ENCODE measurements around the gene EGR1. TPM values are rescaled to one million over a fixed set of nuclear protein-coding genes. Genes with fewer than 3 reads are reported as not detected.
"Not testable (repeated sequence)": the region's sequence is repeated elsewhere in the genome, so short reads cannot be mapped to it uniquely, and the experiment has no call there.

The EGR1 gene
- total RNA-seq, 1 donor from 2014 or later: 42.8 TPM

DNA sequence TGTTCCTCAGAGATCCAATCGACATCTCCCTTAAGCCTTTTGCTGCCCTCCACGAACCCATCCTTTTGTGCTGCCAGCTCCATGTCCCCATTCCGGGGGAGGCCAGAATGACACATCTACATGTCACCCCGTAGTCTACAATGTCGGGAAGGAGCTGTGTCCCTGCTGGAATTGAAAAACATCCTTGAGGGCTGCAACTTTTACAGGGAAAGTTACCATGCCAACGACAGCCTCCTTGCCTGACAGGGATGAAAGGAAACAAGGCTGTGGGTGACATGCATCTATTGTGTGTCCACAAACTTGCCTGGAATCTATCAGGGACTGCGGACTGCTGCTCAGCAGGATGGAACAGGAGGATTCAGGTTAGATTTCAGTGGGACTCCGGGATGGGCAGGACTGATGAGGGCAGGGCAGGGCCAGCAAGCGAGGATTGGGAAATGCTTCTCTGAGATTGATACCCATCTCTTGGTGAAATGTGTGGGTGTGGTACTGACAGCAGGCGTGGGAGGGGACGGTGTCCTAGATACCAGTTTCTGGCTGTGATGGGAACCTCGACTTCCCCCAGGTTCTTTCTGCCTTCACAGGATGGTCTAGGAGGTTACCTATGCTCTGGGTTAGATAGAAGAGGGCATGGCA, 25.5 kb downstream of the EGR1 start:
- Mint-ChIP-seq H3K36me3 (ENCODE audit: low read depth) (no peaks in the 10 kb centered on the region), H3K4me3 (peak overlapping the region; percentile 40), H3K27me3 (ENCODE audit: insufficient read depth) (peaks cover 36% of the 10 kb centered on the region), H3K27ac (no peak overlapping the region), H3K4me1 (ENCODE audit: low read depth) (peaks cover 8% of the 10 kb centered on the region), H3K9me3 (no peaks in the 10 kb centered on the region)
- intact Hi-C loops (cut with micrococcal nuclease): no loop called here
- DNase-seq (ENCODE audit: low spot score): no peak

DNA sequence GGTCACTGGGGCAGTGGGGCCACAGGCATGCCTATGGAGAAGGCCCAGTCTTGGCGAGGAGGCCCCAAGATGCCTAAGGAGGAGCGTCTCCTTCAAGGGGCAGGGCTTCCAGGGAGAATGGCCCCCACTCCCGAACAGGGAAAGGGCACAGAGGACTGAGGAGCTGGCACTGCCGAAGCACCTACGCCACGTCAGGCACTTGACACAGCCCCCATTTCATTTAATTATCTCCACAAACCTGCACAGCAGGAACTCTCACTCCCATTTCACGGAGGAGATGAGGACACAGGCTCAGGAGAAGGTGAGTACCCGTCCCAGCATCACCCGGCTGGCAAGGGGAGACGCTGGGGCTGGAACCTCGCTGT, 26.0 kb downstream of the EGR1 start:
- Mint-ChIP-seq H3K27me3 (ENCODE audit: insufficient read depth) (peaks cover 34% of the 10 kb centered on the region), H3K4me1 (ENCODE audit: low read depth) (peaks cover 8% of the 10 kb centered on the region), H3K4me3 (peak overlapping the region; percentile 53), H3K27ac (no peak overlapping the region), H3K36me3 (ENCODE audit: low read depth) (no peaks in the 10 kb centered on the region), H3K9me3 (no peaks in the 10 kb centered on the region)
- intact Hi-C loops (cut with micrococcal nuclease): no loop called here
- DNase-seq (ENCODE audit: low spot score): no peak

DNA sequence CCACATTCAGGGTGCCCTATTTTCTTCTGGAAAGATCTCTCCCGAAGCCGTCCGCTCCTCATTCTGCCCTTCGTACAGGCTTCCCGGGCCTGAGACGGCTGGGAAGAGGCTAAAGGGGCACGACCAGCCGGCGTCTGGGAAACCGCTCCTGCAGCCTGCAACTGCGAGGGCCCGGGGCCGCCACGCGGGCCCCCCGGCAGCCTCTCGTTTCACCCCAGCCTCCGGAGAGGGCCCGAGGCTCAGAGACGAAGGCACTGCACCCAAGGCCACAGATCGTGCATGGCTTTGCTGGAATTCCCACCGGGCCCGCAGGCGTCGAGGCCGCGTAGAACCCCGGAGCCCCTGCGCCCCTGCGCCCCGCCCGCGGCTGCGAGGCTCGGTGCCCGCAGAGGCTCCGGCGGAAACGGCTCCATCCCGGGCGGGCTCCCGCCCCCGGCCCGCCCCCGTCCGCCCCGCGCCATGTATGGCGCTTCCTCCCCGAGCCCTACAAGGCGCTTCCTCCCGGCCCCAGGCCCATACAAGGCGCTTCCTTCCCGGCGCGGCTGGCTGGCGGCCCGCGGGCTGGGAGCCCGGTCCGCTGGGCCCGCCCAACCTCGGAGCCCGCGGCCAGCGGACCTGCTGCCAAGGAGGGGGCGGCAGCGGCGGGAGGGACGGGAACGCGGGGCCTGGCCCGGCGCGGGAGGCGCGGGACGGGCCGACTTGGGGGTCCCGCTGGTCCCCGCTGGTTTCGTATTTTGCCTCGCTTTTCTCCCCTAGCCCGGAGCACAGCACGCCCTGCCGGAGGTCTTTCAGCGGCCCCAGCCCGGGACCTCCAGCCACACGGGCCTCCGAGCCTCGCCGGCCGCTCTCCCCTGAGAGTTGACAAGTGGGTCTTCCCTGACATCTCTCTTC, 26.6 kb downstream of the EGR1 start:
- Mint-ChIP-seq H3K4me1 (ENCODE audit: low read depth) (peaks cover 8% of the 10 kb centered on the region), H3K27ac (peak overlapping the region; percentile 68), H3K4me3 (peak overlapping the region; percentile 89), H3K27me3 (ENCODE audit: insufficient read depth) (peaks cover 34% of the 10 kb centered on the region), H3K9me3 (no peaks in the 10 kb centered on the region), H3K36me3 (ENCODE audit: low read depth) (no peaks in the 10 kb centered on the region)
- DNase-seq (ENCODE audit: low spot score): peak; percentile 83
- intact Hi-C loops (cut with micrococcal nuclease): loop anchor here (1.0 to 2.0 kb wide), 8 partner anchors 9 to 313 kb away; partner anchors contain the start of genes BRD8, CDC23, EGR1 and ETF1

DNA sequence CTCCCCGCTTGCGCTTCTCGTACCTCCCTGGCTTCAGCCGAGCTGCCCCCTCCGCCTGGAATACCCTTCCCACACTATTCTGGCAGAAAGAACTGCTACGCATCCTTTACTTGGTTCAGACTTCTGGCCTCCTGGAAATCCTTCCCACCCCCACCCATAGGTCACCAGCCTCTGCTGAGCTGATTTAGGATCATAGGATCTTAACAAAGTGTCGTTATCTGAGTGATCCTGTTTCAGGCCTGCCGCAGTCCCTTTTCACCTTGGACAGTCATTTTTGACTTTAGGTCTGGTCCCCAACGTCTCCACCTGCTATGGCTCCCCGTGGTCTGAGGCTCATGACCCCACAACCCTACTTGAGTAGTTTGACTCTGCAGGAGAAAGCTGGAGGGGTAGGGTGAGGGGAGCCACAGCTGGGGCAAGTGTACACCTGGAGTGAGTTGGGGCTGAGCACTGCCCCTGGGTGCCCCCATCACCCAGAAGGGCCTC, 27.3 kb downstream of the EGR1 start:
- Mint-ChIP-seq H3K4me1 (ENCODE audit: low read depth) (peaks cover 8% of the 10 kb centered on the region), H3K27me3 (ENCODE audit: insufficient read depth) (peaks cover 31% of the 10 kb centered on the region), H3K27ac (peak overlapping the region; percentile 68), H3K4me3 (peak overlapping the region; percentile 89), H3K36me3 (ENCODE audit: low read depth) (no peaks in the 10 kb centered on the region), H3K9me3 (no peaks in the 10 kb centered on the region)
- intact Hi-C loops (cut with micrococcal nuclease): loop anchor here (1.0 to 2.0 kb wide), 8 partner anchors 9 to 314 kb away; partner anchors contain the start of genes BRD8, CDC23, EGR1 and ETF1
- no peak for DNase-seq (ENCODE audit: low spot score)

DNA sequence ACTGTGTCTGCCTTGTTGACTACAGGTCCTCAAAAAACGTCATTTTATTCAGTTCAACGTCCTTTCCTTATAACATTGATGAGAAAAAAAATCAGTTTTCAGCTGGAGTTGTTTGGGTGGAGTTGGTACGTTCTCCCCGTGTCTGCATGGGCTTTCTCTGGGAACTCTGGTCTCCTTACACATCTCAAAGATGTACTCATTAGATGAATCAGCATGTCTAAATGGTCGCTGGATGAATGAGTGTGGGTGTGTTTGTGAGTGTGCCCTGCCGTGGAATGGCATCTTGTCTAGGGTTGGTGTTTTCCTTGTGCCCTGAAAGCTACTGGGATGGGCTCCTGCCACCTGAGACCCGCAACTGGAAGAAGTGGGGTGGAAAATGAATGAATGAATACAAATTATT, 30.1 kb downstream of the EGR1 start:
- no peaks in the 10 kb centered on the region for H3K36me3 Mint-ChIP-seq (ENCODE audit: low read depth)
- intact Hi-C loops (cut with micrococcal nuclease): no loop called here

DNA sequence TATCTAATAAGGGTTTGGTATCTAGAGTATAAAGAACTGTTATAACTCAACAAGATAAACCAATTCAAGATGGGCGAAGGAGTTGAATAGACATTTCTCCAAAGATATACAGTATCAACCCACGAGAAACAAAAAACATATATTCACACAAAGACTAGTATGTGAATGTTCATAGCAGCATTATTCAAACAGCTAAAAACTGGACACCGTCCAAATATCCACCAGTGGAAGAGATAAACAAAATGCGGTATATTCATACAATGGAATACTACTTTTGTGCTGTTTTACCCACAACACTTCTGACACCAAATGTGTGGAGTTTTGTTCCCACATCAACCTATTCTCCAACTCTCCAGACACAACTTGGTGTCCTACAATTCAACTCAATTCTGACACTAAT, 33.1 kb downstream of the EGR1 start:
- Mint-ChIP-seq H3K9me3 (no peaks in the 10 kb centered on the region), H3K4me1 (ENCODE audit: low read depth) (no peaks in the 10 kb centered on the region), H3K4me3 (no peak overlapping the region), H3K27ac (no peak overlapping the region), H3K36me3 (ENCODE audit: low read depth) (no peaks in the 10 kb centered on the region), H3K27me3 (ENCODE audit: insufficient read depth) (peaks cover 5% of the 10 kb centered on the region)
- DNase-seq (ENCODE audit: low spot score): no peak
- intact Hi-C loops (cut with micrococcal nuclease): no loop called here

More for the DNA sequence above, 30.1 kb downstream of the EGR1 start:
- no peak for DNase-seq (ENCODE audit: low spot score)
- no peak overlapping the region for H3K4me3 Mint-ChIP-seq
- H3K9me3 Mint-ChIP-seq: no peaks in the 10 kb centered on the region
- peaks cover 8% of the 10 kb centered on the region for H3K4me1 Mint-ChIP-seq (ENCODE audit: low read depth)
- H3K27me3 Mint-ChIP-seq (ENCODE audit: insufficient read depth): peaks cover 15% of the 10 kb centered on the region
- H3K27ac Mint-ChIP-seq: no peak overlapping the region

DNA sequence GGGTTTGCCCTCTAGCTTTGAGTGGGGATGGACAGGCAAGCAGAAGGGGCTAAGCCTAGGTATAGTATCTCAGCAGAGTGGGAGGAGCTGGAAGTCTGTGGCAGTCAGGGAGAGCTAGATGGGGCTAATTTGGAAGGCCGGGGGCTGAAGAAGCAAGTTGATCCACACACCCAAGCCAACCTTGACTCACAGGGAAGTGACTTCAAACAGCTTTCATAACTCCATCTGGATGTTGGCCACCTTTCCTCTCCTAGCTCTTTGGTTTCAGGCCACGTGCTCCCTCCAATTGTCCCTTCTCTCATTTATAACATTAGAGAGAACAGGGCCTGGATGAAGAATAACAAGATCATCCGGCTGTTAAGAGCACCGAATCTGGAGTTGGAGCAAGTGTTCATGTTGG, 36.8 kb downstream of the EGR1 start:
- Mint-ChIP-seq H3K36me3 (ENCODE audit: low read depth) (peaks cover 3% of the 10 kb centered on the region), H3K4me1 (ENCODE audit: low read depth) (peaks cover 5% of the 10 kb centered on the region), H3K4me3 (no peak overlapping the region), H3K27me3 (ENCODE audit: insufficient read depth) (no peaks in the 10 kb centered on the region), H3K9me3 (no peaks in the 10 kb centered on the region), H3K27ac (no peak overlapping the region)
- DNase-seq (ENCODE audit: low spot score): no peak
- intact Hi-C loops (cut with micrococcal nuclease): no loop called here

DNA sequence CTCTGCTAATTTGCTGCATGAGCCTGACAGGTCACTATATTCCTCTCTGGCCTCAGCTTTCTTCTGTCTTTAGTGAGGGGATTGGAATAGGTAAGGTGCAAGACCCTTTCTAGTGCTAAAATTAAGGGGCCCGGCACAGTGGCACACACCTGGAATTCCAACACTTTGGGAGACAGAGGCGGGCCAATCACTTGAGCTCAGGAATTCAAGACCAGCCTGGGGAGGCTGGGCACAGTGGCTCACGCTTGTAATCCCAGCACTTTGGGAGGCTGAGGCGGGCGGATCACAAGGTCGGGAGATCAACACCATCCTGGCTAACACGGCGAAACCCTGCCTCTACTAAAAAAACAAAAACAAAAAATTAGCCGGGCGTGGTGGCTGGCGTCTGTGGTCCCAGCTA, 37.2 kb downstream of the EGR1 start:
- intact Hi-C loops (cut with micrococcal nuclease): no loop called here
- H3K27me3 Mint-ChIP-seq (ENCODE audit: insufficient read depth): no peaks in the 10 kb centered on the region
- H3K9me3 Mint-ChIP-seq: no peaks in the 10 kb centered on the region
- DNase-seq (ENCODE audit: low spot score): no peak
- no peak overlapping the region for H3K4me3 Mint-ChIP-seq
- peaks cover 7% of the 10 kb centered on the region for H3K36me3 Mint-ChIP-seq (ENCODE audit: low read depth)
- H3K4me1 Mint-ChIP-seq (ENCODE audit: low read depth): peaks cover 5% of the 10 kb centered on the region
- no peak overlapping the region for H3K27ac Mint-ChIP-seq

DNA sequence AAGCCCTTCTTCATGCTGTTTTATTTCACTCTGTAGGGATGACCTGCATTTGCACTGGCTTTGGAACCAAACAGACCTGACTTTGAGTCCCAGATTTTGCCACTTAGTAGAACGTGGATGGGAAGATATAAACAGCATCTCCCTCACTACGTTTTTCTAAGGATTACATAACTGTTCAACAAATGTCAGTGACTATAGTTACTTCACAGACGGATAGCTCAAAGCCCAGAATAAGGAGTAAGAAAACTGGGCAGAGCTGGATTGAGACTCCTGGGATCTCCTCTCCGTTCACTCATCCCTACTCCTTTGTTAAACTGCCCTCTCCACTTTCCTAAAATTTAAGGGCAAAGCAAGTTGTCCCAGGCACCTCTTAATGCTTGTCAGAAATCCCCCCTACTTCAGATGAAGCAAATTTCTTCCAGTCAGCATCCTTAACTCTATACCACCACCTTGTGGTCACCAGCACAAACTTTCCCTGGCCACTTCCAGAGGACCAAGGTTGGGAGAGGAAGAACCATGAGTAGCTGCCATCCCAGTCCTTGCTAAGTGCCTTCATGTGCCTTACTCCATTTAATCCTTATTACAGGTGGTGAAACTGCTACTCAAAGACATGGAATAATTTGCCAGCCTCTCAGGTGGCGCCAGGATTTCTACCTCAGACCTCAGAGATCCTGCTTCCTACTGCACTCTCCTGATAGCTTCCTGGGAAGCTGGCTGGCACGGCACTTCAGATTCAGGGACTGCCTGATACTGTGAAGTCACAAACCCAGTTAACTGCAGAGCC, 38.4 kb downstream of the EGR1 start:
- no peak for DNase-seq (ENCODE audit: low spot score)
- H3K27me3 Mint-ChIP-seq (ENCODE audit: insufficient read depth): no peaks in the 10 kb centered on the region
- peaks cover 5% of the 10 kb centered on the region for H3K4me1 Mint-ChIP-seq (ENCODE audit: low read depth)
- no peak overlapping the region for H3K4me3 Mint-ChIP-seq
- peaks cover 17% of the 10 kb centered on the region for H3K36me3 Mint-ChIP-seq (ENCODE audit: low read depth)
- intact Hi-C loops (cut with micrococcal nuclease): loop anchor here (1.0 kb wide), 3 partner anchors 39 to 323 kb away; no protein-coding TSS in a partner anchor
- H3K27ac Mint-ChIP-seq: no peak overlapping the region
- H3K9me3 Mint-ChIP-seq: no peaks in the 10 kb centered on the region

DNA sequence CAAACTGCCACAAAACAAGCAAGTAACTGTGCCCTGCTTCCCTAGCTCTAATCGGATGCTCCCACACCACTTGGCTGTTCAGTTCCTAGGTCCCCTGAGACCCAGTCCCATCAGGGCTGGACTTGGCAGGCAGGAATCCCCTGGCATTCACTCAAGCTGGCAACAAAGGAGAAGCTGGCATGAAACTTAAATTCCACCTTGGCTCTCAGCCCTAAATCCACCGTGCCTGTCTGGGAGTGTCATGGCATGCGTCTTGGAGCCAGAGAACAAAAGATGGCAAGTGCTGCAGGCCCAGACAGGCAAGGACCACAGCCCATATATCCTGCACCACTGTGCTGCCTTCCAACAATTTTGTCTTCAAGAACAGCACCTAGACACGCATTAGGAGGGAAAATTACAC, 39.5 kb downstream of the EGR1 start:
- H3K27ac Mint-ChIP-seq: no peak overlapping the region
- no peaks in the 10 kb centered on the region for H3K9me3 Mint-ChIP-seq
- no peaks in the 10 kb centered on the region for H3K27me3 Mint-ChIP-seq (ENCODE audit: insufficient read depth)
- no peak for DNase-seq (ENCODE audit: low spot score)
- H3K36me3 Mint-ChIP-seq (ENCODE audit: low read depth): peaks cover 24% of the 10 kb centered on the region
- no peak overlapping the region for H3K4me3 Mint-ChIP-seq
- H3K4me1 Mint-ChIP-seq (ENCODE audit: low read depth): peaks cover 5% of the 10 kb centered on the region
- intact Hi-C loops (cut with micrococcal nuclease): no loop called here

DNA sequence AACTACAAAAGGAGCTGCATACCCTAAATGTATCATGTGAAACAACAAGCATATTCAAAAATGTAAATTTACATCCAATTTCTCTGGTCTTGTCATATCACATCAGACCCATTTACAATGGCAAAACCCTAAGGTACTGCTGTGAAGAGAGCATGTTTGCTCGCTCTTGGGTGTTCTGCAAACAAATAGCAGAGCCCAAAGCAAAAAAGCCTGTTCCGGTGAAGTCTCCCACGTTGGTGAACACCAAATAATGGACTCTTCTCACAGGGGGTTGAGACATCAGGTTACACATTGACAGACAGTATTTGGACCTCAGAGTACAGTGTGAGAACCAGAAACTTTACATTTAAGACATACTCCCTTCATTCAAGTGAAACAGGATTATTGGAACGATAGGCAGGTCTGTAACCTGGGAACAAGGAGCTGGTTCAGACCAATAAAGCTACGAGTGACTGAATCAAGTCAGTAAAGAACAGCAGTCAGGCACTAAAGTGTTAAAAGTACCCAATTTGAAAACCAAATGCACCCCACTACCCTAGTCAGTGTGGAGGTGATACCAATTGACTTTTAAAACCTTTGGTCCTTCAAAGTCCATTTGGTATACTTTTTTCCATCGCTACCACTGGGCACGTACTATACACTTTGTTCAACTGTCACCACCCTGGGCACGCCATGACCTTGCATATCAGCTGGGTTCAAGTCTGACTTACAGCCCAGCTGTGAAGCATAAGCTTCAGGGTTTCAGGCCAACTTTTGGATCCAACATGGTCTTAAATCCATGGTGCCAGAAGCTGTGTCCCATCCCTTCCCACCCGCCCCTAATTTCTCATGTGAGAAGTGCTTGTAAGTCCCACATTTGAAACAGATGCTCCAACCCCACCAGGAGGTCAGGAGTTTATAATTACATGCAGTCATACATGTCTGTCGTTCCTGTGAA, 41.4 kb downstream of the EGR1 start:
- no peaks in the 10 kb centered on the region for H3K27me3 Mint-ChIP-seq (ENCODE audit: insufficient read depth)

DNA sequence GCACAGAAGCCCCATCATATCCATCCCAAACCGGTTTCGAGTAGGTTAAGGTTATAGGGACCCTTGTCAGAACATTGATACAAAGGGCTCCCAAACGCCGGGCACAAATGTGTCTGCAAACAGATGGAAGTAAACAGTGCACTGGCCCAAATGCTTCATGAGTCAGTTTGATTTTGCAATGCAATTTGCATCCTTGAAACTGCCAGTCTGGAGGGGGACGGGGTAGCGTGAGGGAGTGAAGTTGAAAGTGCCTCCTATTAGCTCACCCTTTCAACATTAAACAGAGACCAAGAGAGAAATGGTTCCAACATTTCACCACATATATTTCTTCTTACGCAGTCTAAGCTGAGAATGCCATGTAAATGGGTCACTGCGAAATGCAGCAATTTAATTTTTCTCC, 42.2 kb downstream of the EGR1 start:
- H3K4me3 Mint-ChIP-seq; H3K27ac Mint-ChIP-seq; intact Hi-C loops (cut with micrococcal nuclease); H3K27me3 Mint-ChIP-seq (ENCODE audit: insufficient read depth); DNase-seq (ENCODE audit: low spot score); H3K9me3 Mint-ChIP-seq: not testable (repeated sequence)
- Mint-ChIP-seq H3K36me3 (ENCODE audit: low read depth) (peaks cover 37% of the 10 kb centered on the region), H3K4me1 (ENCODE audit: low read depth) (peaks cover 11% of the 10 kb centered on the region)

More for the DNA sequence above, 41.4 kb downstream of the EGR1 start:
- DNase-seq (ENCODE audit: low spot score): no peak
- no peak overlapping the region for H3K4me3 Mint-ChIP-seq
- H3K27ac Mint-ChIP-seq: no peak overlapping the region
- H3K4me1 Mint-ChIP-seq (ENCODE audit: low read depth): peaks cover 11% of the 10 kb centered on the region
- intact Hi-C loops (cut with micrococcal nuclease): no loop called here
- H3K9me3 Mint-ChIP-seq: no peaks in the 10 kb centered on the region
- peaks cover 34% of the 10 kb centered on the region for H3K36me3 Mint-ChIP-seq (ENCODE audit: low read depth)

Measured in activated T-helper 1 cell treated with anti-CD3 and anti-CD28 coated beads, Interleukin-12 subunit alpha, Interleukin-12 subunit beta, Interleukin-2, Interleukin-4 antibody, amounts not matched to agents 30 ng/mL and 10 ng/mL and 1 ng/mL, durations not matched to agents 14 hours and 24 hours and 36 hours (primary cell).